Inferior parietal cortex (tissue), 1 donor: ENCODE data around the gene LHFPL2.

Experiments
- DNase-seq: peaks from one replicate; pipeline ENCODE4 v3.0.0-alpha.2; 2016; ENCODE audit errors: extremely low spot score

LHFPL2 gene

DNA sequence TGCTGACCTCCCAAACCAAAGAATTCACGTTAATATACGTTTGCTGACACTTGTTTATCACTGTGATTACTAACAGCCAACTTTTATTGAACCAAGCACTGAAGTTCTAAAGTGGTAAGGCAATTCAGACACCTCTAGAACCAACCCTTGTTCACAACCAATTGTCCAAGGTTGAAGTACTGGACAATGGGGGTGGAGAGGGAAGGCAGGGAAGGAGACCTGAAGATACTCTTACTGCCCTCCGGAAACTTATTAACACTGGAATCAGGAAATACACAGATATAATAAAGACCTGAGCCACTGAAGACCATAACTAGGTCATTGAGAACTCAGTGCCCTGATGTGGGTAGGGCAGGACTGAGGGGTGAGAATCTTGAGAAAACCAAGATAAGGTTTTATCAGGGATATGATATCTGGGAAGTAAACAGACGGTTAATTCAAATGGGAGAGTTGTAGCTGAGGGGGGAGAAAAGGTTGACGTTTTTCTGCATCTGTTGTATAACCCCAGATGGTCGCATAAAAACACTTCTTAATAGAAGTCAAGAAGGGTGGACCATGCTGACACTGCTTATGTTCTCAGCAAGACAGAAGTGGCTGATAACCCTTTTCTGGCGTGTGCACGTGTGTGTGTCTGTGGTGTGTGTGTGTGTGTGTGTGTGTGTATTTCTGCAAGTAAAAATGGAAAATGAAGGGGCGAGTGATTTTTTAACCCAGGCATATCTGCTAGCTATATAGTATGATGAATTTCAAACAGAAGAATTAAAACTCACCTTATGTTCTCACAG lies 125.9 kb downstream of the LHFPL2 start:
- no peak for DNase-seq

DNA sequence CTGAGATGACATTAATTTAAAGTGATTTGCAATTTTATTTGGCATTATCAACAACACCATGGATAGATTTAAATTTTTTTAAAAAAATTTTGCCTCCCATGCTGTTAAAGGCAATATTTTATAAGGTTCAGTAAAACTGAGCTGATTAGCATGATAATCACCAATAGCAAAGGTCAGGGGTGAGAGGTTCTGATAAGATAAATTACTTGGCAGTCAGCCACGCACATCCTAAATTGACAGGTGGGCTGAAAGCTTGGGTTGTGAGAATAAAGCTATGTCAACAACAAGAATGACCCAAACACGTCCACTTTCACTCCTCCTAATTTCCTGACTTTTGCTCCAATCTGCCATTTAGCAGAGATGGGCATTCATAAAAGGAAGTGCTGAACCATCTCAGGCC lies 127.1 kb downstream of the LHFPL2 start:
- DNase-seq: no peak

DNA sequence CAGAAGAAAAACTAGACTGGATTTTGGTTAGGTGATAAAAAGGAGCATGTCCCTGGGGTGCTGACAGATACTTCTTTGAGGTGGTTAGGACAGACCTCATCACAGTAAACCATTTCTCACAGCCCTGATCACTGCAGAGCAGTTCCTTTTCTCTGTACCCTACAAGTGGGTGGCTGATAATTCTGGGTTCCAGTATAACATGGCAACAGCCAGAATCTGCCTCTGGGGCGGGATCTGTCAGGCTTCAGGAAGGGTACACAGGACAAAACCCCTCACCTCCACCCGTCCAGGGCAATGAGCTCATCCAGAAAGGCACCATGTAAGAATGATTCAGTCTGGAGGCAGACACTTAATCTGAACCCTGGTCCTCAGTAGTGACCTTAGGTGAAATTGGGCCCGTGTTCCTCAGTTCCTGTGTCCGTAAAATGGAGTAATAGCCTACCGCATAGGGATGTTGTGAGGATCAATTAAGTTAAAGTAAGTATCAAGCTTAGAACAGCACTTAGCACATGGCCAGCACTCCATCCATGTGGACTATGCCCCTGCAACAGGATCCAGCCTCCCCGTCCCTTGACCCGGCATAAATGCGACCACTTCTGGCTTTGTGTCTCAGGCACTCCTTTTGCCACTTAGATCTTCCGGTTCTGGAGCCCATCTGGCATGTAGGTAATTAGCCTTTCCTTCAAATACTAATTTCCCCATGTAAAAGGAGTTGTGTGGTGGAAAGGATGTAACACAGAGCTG lies 129.2 kb downstream of the LHFPL2 start:
- no peak for DNase-seq

DNA sequence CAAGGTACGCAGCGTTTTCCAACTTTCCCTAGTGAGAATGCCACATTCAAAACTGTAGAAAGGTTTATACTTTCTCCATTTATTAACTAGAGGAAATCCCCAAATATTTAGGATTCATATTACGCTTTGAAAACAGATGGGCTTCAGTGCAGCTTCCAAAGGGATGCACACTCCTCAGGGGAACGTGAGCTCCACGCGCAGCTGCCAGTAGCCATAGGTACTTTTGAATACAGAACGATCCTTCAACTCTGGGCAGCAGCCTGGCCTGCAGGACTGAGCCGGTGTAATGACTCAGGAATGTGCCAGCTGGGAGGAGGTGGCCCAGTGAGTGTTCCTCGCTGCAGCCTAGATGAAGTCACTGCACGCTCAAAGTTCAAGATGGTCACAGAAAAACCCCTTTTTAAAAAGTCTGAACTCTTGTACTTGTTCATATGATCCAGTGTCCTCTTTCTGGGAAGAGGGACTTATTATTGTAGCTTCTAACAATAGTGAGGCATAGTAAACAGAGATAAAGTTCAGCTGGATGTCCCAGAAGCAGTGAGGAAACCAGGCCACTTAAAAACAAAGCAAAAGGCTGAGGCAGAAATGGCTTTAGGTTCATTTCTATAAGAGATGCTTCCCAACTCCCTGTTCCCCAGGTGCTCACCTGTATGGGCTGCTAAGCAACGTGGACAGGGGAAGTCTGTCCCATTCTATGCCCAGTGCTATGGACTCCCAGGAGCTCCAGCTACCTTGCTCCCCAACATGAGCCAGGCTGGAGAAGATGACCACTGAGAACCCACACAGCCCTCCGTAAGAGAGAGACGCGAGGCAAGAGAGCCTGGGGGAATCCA lies 130.0 kb downstream of the LHFPL2 start:
- no peak for DNase-seq

DNA sequence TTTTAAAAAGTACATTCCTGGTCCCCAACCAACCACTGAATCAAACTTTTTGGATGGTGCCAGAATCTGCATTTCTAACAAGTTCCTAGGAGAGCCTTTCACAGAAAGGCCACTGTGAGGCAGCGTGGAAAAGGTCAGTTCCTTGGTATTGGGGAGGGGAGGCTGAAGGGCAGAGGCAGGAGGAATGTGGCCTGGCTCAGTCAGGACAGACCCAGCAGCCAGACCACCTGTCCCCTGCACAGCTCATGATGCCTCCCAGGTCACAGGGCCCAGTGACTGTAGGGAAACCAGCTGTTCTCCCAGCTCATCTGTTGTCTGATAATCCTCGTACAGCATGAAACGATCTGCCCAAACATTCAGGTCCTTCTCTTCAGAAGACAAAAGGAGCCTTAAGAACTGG lies 132.9 kb downstream of the LHFPL2 start:
- no peak for DNase-seq

DNA sequence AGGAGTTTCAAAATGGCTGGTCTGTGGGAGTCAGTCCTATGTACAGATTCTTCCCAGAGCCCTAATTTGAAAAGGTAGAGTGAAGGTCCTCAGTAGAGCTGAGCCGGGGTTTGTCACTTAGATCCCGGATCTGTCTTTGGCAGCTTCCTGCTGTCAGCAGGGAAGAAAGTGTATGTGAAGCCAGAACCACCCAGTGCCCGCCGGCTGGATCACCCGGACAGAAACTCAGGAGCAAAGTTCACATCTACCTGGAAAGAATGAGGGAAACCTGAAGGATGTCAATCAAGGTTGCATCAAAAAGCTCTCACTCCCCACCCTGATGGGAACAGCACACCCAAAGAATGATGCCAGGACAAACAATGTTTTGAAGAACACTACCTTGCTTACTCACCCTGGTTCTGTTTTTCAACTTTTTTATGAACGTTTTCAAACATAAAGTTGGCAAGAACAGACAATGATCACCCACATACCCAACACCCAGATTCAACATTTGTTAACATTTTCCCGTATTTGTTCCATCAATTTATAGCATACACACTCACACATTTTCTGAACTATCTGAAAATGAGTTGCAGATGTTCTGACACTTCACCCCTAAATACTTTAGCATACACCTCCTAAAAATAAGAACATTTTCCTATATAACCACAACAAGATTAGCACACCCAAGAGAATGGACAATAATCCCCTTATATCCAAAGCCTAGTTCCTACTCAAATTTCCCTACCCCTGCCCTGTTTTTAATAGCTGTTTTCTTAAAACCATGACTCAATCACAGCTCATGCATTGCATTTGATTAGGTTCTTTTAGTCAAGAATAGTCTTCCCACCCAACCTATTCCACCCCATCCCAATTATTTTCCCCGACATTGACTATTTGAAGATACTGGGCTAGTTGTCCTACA lies 133.9 kb downstream of the LHFPL2 start:
- no peak for DNase-seq

DNA sequence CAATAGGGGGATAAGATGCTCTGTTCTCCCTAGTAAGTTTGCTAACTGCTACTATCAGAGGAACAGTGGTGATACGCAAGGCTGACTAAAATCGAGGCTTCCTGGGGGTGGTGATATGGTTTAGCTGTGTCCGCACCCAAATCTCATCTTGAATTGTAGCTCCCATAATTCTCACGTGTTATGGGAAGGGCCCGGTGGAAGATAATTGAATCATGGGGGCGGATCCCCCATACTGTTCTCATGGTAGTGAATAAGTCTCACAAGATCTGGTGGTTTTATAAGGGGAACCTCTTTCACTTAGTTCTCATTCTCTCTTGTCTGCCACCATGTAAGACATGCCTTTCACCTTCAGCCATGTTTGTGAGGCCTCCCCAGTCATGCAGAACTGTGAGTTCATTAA lies 135.1 kb downstream of the LHFPL2 start:
- DNase-seq: no peak

DNA sequence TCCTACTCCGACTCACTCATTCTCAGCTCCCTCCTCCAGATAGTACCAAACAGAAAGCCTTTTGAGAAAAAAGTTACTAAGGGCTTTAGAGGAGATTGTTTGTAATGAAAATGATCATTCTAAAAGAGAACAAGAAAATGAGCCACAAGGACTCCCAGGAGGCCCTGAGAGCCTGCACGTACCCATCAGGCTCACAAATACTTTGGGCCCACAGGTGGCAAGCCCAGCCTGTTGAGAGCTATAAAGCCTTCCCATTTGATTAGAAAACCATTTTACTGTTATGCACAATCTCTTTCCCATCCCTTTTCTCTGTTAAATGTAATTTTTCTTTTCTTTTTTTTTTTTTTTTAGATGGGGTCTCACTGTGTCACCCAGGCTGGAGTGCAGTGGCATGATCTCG lies 136.1 kb downstream of the LHFPL2 start:
- DNase-seq: no peak

DNA sequence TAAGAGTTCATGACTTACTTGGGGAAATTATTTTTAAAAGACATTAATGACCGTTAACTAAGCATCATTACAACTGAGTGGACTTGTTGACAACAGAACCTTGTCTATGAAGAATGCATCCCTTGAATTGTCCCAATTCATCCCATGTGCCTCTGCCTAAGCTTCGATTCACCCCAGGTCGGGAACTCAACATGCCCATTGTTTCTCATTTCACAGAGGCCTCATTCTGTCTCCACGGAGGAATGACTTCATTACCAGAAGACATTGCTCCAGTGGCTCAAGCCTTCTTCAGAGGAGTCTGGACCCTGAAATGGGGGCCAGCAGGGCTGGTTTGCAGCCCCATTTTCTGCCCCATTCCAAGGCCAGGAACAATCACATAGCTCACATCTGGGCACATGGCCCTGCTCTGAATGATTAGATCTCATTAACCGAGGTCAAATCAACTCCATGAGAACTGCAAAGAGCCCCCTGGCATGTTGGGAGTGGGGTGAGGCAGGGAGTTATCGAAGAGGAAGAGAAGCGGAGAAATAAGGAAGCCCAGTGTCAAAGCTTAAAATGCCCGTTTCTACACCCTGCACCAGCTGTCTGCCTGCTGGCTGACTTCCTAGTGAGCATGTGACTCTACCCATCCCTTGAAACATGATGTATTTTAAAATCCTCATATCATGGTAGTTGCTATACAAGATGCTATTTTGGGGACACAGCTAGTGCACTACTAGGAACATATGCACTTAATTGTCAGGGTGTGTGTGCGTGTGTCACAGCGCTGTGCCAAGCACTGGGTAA lies 137.3 kb downstream of the LHFPL2 start:
- no peak for DNase-seq

DNA sequence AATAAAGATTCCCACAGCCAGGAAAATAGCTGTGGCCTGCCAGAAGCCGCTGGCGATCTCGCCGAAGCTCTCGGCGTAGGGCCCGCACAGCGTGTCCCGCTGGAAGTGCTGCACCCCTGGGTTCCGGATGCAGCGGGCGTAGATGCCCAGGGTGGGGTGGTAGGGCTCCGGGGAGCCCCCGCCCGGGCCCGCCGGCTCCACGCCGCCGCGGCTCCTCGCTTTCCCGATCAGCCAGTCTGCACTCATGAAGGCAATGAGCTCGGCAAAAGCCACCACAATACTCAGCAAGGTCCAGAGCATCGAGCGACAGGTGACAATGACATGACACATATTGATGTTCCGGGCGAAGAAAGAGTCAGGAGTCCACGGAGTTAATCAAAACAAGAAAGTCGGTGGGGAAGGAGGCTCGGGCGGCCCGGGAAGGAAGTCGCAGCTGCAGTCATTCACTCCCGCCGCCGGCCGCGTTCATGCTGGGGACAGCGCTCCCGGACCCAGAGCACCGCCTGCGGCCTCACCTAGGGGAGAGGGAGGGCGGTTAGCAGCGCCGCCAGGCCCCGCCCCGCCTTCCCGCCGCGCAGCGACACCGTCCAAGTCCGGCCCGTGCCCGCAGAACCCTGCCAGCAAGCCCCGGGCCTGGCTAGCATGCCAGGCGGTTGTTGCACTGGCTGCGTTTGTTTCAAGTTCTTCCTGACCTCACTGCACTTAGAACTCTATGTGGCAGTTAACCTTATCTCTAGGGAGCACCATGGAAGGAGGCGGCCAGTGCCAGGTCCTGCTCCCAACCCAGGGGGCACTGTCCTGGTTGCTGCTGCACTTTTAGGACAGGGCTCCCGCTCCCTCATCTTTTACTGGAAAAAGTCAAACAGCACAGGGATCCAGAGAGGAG lies 138.4 kb downstream of the LHFPL2 start:
- DNase-seq: no peak

DNA sequence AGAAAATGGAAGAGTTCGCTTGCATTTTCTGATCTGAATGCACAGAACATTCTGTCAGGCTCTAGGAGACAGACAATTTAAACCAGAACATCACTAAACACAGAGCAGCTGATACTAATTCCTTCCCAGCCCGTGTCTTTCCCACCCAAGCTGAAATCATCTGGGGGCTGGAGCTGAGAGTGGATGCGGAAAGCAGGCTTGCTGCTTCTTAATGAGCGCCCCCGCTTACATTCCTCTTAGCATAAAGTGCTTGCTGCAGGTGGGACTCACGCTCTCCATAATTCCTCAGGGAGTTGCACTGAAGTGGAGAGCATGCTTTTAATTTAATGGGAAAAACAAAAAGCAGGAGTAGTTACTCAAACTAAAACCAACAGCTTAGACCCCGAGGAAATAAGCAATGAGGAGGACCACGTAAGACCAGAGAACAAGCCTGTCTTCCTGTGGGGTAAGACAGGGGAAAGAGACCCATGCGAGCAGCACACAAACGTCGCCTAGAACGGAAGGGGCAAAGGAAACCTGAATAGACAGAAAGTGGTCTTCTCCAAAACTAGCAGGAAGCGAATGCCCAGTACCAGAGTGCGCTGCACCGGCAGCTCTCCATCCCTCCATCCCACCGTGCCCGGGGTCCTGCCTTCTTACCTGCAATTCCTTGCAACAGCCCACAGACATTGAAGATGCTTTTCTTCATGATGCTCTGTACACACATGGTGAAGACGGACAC lies 139.3 kb downstream of the LHFPL2 start:
- no peak for DNase-seq

DNA sequence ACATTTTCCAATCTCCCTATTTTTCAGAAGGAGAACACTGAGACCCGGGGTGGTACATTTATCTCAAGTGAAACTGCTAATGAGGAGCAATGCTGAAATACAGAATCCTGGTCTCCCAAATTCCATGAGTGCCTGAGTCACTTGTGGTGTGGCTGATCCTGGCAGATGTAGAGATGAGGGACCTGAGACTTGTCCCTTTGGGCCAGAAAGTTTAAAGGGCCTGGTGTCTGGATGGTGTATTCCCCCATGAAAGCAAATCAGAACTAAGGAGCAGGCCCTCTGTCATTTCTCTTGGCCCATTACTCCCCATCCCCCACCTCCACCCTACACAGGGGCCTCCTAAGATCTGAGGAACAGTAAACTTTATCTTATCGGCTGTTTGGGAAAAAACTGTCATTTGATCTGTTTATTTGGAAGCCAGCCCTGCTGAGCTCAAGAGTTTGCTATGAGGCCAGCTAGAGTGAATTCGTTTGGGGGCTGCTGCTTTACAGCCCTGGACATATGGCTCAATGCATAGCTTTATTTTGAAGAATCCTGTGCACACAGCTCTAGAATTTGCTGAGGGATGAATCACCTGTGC lies 140.3 kb downstream of the LHFPL2 start:
- no peak for DNase-seq

DNA sequence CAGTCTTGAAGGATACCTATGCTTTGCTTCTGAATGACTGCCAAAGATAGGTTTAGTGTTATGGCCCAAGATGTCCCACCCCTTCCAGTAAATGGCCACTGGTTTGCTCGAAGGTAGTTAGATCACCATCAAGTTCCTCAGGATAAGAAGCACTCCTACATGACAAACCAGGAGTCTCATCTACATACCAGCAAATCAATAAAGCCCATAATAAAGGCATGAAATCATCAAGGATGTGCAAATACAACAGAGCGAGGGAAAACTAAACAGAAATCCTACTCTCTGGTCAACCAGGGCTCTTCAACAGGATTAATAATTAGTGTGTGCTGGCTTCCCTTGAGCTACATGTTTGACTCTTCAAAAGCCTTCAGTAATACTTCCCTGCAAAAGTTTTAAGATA lies 141.0 kb downstream of the LHFPL2 start:
- no peak for DNase-seq

DNA sequence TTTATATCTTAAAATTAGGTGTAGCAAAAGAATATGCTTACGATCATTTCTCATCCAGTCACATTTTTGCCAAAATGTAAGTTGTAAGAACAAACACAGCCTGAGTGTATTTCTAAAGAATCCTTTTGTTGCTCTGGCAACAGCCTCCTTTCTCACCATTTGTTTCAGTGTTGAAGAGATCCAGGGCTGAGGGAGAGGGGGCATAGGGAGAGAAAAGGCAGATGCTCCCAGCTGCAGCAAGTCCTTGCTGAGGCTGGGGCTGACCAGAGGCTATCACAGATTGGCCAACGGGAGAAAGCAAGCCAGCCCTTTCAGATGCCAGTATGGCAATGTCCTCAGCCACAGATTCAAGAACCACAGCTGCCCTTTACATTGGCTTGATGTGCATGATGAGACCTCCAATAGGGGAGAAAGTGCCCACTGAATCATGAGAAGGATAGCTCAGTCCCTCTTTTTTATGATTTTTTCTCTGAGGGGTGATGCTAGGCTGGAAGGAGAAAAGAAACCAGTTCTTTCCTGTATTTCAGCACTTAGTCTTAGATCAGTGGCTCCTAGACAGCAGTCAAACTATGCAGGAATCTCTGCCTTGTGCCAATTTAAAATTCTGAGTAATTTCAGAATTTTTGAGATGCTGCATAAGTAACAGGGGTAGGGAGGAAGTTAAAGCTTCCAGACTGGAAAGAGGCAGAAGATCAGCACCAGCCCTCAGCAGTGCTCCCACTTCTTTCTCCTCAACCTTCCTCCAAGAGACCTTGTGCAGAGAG lies 142.1 kb downstream of the LHFPL2 start:
- no peak for DNase-seq

DNA sequence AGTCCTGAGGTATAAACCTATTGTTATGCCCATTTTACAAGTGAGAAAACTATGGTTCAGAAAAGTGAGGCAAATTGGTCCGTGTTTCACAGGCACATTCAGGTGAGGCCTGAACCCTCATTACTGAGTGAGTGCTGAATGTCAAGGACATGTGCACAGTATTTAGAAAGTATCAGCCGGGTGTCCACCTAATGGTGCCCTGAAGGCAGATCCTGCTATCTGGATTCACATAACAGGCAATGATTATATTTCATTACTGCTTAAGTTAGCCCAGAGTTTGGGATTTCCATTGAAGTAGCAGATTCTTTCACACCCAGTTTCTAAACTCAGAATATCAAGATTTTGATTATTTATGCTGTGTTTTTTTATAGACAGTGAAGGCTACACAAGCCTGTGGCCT lies 142.7 kb downstream of the LHFPL2 start:
- DNase-seq: no peak

DNA sequence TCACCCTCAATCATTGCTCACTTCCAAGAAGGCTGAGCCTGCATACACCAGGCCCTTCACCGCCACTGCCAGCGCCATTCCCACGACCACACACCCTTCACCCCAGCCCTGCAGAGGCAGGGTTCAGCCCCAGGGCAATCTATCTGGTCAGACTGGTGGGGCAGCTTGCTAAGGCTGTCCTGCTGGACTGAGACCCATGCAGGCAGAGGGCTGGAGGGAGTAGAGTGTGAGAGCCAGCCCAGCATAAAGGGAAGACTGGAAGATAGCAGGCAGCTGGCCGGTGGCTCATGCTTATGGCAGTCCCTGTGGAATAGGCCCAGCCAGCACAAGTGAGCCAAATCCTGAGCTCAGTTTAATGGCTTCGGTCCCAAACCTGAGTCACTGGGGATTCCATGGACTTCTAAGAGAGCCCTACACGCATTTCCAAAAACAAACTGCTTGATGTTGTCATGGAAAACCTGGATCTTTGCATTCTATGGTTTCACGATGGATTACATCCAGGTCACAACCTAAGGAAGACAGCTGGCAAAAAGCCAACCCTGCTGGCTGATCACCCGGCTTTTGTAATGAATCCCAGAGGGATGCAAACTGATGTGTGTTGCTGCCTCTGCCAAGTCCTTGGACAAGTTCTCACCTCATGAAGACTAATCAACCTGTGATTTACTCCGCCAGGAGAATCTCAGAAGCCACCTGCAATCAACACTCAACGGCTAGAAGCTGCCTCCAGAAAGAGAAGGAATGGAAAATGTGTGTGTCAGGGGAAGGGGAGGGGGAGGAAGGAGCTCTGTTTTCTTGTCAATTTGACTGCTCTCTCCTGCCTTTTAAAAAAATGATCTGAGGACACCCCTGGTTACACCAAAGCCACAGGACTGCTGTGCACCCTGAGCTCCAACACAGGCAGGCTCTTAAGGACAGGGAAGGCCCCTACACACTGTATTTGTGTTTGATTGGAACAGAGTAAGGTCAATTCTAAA lies 143.6 kb downstream of the LHFPL2 start:
- DNase-seq: peak; percentile 89
